ENCODE results near the gene SMARCC1.

DNA sequence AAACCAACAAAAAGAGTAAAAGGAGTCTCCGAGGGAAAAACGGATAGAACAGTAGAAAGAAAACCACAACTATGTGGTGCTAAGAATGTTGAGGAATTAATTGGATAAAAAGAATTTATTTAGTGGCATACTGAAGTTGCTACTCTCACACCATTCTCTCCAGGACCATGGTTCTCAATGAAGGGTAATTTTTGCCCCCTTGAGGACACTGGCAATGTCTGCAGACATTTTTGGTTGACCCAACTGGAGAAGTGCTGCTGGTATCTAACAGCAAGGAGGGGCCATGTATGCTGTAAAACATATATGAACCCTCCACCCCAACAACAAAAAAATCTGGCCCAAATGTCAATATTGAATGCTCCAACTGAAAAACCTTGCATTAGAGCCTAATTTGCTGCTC lies 117.2 kb downstream of the SMARCC1 start:
- TF ChIP-seq, protein P1, sequence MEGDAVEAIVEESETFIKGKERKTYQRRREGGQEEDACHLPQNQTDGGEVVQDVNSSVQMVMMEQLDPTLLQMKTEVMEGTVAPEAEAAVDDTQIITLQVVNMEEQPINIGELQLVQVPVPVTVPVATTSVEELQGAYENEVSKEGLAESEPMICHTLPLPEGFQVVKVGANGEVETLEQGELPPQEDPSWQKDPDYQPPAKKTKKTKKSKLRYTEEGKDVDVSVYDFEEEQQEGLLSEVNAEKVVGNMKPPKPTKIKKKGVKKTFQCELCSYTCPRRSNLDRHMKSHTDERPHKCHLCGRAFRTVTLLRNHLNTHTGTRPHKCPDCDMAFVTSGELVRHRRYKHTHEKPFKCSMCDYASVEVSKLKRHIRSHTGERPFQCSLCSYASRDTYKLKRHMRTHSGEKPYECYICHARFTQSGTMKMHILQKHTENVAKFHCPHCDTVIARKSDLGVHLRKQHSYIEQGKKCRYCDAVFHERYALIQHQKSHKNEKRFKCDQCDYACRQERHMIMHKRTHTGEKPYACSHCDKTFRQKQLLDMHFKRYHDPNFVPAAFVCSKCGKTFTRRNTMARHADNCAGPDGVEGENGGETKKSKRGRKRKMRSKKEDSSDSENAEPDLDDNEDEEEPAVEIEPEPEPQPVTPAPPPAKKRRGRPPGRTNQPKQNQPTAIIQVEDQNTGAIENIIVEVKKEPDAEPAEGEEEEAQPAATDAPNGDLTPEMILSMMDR (IDR thresholded peaks at IDR 0.05): no peak
- TF ChIP-seq ZFX (IDR thresholded peaks at IDR 0.05; ENCODE audit: borderline replicate concordance): no peak
